ENCODE results near the gene ANKRD30B.
"Not testable (repeated sequence)": the region's sequence is repeated elsewhere in the genome, so short reads cannot be mapped to it uniquely, and the experiment has no call there.

Gene ANKRD30B

GRCh38 chr18:14747513-14748474, at the start of gene ANKRD30B:
Gene ANKRD30B, plus strand, starts transcription at chr18:14748172. Its CDS starts 248 bp downstream, at chr18:14748420.
- H3K4me1 ChIP-seq (ENCODE audit: insufficient read depth, low read length): no peaks in the 10 kb centered on the region
- no peak within 1 kb of the TSS for H3K9ac ChIP-seq (ENCODE audit: low read depth, low read length)
- H3K9me3 ChIP-seq (ENCODE audit: control insufficient read depth, insufficient read depth, low read length): no peaks in the 10 kb centered on the region
- H3K36me3 ChIP-seq (ENCODE audit: insufficient read depth, low read length): no peaks in the 10 kb centered on the region

GRCh38 chr18:14701286-14702040, 46.5 kb upstream of the ANKRD30B start:
- not testable (repeated sequence) for H3K36me3 ChIP-seq (ENCODE audit: insufficient read depth, low read length); H3K9ac ChIP-seq (ENCODE audit: low read depth, low read length); H3K4me1 ChIP-seq (ENCODE audit: insufficient read depth, low read length); H3K9me3 ChIP-seq (ENCODE audit: control insufficient read depth, insufficient read depth, low read length)

- not testable (repeated sequence) for H3K9ac ChIP-seq (ENCODE audit: low read depth, low read length); H3K4me1 ChIP-seq (ENCODE audit: insufficient read depth, low read length); H3K36me3 ChIP-seq (ENCODE audit: insufficient read depth, low read length); H3K9me3 ChIP-seq (ENCODE audit: control insufficient read depth, insufficient read depth, low read length)
Observed at GRCh38 chr18:14709761-14710160, 38.2 kb upstream of the ANKRD30B start.

GRCh38 chr18:14721569-14721968, 26.4 kb upstream of the ANKRD30B start:
- H3K36me3 ChIP-seq (ENCODE audit: insufficient read depth, low read length); H3K9ac ChIP-seq (ENCODE audit: low read depth, low read length); H3K4me1 ChIP-seq (ENCODE audit: insufficient read depth, low read length); H3K9me3 ChIP-seq (ENCODE audit: control insufficient read depth, insufficient read depth, low read length): not testable (repeated sequence)

- not testable (repeated sequence) for H3K4me1 ChIP-seq (ENCODE audit: insufficient read depth, low read length); H3K36me3 ChIP-seq (ENCODE audit: insufficient read depth, low read length); H3K9ac ChIP-seq (ENCODE audit: low read depth, low read length); H3K9me3 ChIP-seq (ENCODE audit: control insufficient read depth, insufficient read depth, low read length)
Observed at GRCh38 chr18:14739056-14739455, 8.9 kb upstream of the ANKRD30B start.

- Histone ChIP-seq H3K36me3 (ENCODE audit: insufficient read depth, low read length) (no peaks in the 10 kb centered on the region), H3K9me3 (ENCODE audit: control insufficient read depth, insufficient read depth, low read length) (no peaks in the 10 kb centered on the region), H3K9ac (ENCODE audit: low read depth, low read length) (no peak overlapping the region), H3K4me1 (ENCODE audit: insufficient read depth, low read length) (no peaks in the 10 kb centered on the region)
Observed at GRCh38 chr18:14746897-14747296, 1.1 kb upstream of the ANKRD30B start.

- Histone ChIP-seq H3K9me3 (ENCODE audit: control insufficient read depth, insufficient read depth, low read length) (no peaks in the 10 kb centered on the region), H3K9ac (ENCODE audit: low read depth, low read length) (no peak overlapping the region), H3K4me1 (ENCODE audit: insufficient read depth, low read length) (no peaks in the 10 kb centered on the region), H3K36me3 (ENCODE audit: insufficient read depth, low read length) (no peaks in the 10 kb centered on the region)
Observed at GRCh38 chr18:14748496-14748895, 524 bp downstream of the ANKRD30B start.

- H3K4me1 ChIP-seq (ENCODE audit: insufficient read depth, low read length); H3K36me3 ChIP-seq (ENCODE audit: insufficient read depth, low read length); H3K9ac ChIP-seq (ENCODE audit: low read depth, low read length); H3K9me3 ChIP-seq (ENCODE audit: control insufficient read depth, insufficient read depth, low read length): not testable (repeated sequence)
Observed at GRCh38 chr18:14763566-14763965, 15.6 kb downstream of the ANKRD30B start.

- H3K9ac ChIP-seq (ENCODE audit: low read depth, low read length): no peak overlapping the region
- H3K9me3 ChIP-seq (ENCODE audit: control insufficient read depth, insufficient read depth, low read length): no peaks in the 10 kb centered on the region
- H3K36me3 ChIP-seq (ENCODE audit: insufficient read depth, low read length): no peaks in the 10 kb centered on the region
- H3K4me1 ChIP-seq (ENCODE audit: insufficient read depth, low read length): no peaks in the 10 kb centered on the region
Observed at GRCh38 chr18:14767474-14767873, 19.5 kb downstream of the ANKRD30B start.

GRCh38 chr18:14768241-14768640, 20.3 kb downstream of the ANKRD30B start:
- no peaks in the 10 kb centered on the region for H3K4me1 ChIP-seq (ENCODE audit: insufficient read depth, low read length)

GRCh38 chr18:14769381-14769780, 21.4 kb downstream of the ANKRD30B start:
- Histone ChIP-seq H3K4me1 (ENCODE audit: insufficient read depth, low read length) (no peaks in the 10 kb centered on the region), H3K9ac (ENCODE audit: low read depth, low read length) (no peak overlapping the region), H3K9me3 (ENCODE audit: control insufficient read depth, insufficient read depth, low read length) (no peaks in the 10 kb centered on the region), H3K36me3 (ENCODE audit: insufficient read depth, low read length) (no peaks in the 10 kb centered on the region)

More at GRCh38 chr18:14768241-14768640, 20.3 kb downstream of the ANKRD30B start:
- H3K9ac ChIP-seq (ENCODE audit: low read depth, low read length): no peak overlapping the region
- H3K36me3 ChIP-seq (ENCODE audit: insufficient read depth, low read length): no peaks in the 10 kb centered on the region
- no peaks in the 10 kb centered on the region for H3K9me3 ChIP-seq (ENCODE audit: control insufficient read depth, insufficient read depth, low read length)

- no peaks in the 10 kb centered on the region for H3K36me3 ChIP-seq (ENCODE audit: insufficient read depth, low read length)
Observed at GRCh38 chr18:14776801-14777200, 28.8 kb downstream of the ANKRD30B start.

GRCh38 chr18:14781671-14782070, 33.7 kb downstream of the ANKRD30B start:
- Histone ChIP-seq H3K36me3 (ENCODE audit: insufficient read depth, low read length) (no peaks in the 10 kb centered on the region), H3K9ac (ENCODE audit: low read depth, low read length) (no peak overlapping the region), H3K9me3 (ENCODE audit: control insufficient read depth, insufficient read depth, low read length) (no peaks in the 10 kb centered on the region), H3K4me1 (ENCODE audit: insufficient read depth, low read length) (no peaks in the 10 kb centered on the region)

More at GRCh38 chr18:14776801-14777200, 28.8 kb downstream of the ANKRD30B start:
- no peaks in the 10 kb centered on the region for H3K4me1 ChIP-seq (ENCODE audit: insufficient read depth, low read length)
- H3K9ac ChIP-seq (ENCODE audit: low read depth, low read length): no peak overlapping the region
- H3K9me3 ChIP-seq (ENCODE audit: control insufficient read depth, insufficient read depth, low read length): no peaks in the 10 kb centered on the region

- Histone ChIP-seq H3K36me3 (ENCODE audit: insufficient read depth, low read length) (no peaks in the 10 kb centered on the region), H3K4me1 (ENCODE audit: insufficient read depth, low read length) (no peaks in the 10 kb centered on the region), H3K9me3 (ENCODE audit: control insufficient read depth, insufficient read depth, low read length) (no peaks in the 10 kb centered on the region), H3K9ac (ENCODE audit: low read depth, low read length) (no peak overlapping the region)
Observed at GRCh38 chr18:14784133-14784532, 36.2 kb downstream of the ANKRD30B start.

GRCh38 chr18:14796876-14797275, 48.9 kb downstream of the ANKRD30B start:
- H3K36me3 ChIP-seq (ENCODE audit: insufficient read depth, low read length); H3K4me1 ChIP-seq (ENCODE audit: insufficient read depth, low read length); H3K9ac ChIP-seq (ENCODE audit: low read depth, low read length); H3K9me3 ChIP-seq (ENCODE audit: control insufficient read depth, insufficient read depth, low read length): not testable (repeated sequence)

All from ES-I3 (cell line).